GM12872 (cell line): ENCODE data around the gene IPO4.

Source experiments
- TF ChIP-seq, protein P1 (sequence below): IDR thresholded peaks from 3 replicates; pipeline ENCODE4 v1.5.1; 2011; ENCODE audit warnings: low read depth, mild to moderate bottlenecking, low read length, moderate library complexity; ENCODE audit not compliant: insufficient read depth

Gene IPO4

DNA sequence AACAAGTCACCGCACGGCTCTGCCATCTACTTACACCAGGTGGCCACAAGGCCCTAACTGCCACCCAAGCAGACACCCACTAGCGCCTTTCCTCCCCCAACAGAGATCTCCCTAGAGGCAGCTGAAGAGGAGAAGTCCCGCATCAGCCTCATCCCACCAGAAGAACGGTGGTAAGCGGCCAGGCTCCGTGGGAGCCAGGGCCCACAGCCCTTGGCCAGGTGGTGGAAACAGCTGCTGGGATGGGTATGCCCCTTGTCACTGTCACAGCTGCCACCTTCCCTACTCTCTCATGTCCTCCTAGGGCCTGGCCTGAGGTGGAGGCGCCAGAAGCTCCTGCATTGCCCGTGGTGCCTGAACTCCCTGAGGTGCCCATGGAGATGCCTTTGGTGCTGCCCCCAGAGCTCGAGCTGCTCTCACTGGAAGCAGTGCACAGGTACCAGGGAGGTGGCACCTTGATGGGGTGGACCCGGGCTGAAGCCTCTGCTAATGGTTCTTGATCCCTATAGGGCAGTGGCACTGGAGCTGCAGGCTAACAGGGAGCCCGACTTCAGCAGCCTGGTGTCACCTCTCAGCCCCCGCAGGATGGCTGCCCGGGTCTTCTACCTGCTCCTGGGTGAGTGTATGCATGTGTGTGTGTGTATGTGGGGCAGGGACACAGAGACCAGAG, 9.2 kb downstream of the IPO4 start:
- TF ChIP-seq, protein P1, sequence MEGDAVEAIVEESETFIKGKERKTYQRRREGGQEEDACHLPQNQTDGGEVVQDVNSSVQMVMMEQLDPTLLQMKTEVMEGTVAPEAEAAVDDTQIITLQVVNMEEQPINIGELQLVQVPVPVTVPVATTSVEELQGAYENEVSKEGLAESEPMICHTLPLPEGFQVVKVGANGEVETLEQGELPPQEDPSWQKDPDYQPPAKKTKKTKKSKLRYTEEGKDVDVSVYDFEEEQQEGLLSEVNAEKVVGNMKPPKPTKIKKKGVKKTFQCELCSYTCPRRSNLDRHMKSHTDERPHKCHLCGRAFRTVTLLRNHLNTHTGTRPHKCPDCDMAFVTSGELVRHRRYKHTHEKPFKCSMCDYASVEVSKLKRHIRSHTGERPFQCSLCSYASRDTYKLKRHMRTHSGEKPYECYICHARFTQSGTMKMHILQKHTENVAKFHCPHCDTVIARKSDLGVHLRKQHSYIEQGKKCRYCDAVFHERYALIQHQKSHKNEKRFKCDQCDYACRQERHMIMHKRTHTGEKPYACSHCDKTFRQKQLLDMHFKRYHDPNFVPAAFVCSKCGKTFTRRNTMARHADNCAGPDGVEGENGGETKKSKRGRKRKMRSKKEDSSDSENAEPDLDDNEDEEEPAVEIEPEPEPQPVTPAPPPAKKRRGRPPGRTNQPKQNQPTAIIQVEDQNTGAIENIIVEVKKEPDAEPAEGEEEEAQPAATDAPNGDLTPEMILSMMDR, result no peak

DNA sequence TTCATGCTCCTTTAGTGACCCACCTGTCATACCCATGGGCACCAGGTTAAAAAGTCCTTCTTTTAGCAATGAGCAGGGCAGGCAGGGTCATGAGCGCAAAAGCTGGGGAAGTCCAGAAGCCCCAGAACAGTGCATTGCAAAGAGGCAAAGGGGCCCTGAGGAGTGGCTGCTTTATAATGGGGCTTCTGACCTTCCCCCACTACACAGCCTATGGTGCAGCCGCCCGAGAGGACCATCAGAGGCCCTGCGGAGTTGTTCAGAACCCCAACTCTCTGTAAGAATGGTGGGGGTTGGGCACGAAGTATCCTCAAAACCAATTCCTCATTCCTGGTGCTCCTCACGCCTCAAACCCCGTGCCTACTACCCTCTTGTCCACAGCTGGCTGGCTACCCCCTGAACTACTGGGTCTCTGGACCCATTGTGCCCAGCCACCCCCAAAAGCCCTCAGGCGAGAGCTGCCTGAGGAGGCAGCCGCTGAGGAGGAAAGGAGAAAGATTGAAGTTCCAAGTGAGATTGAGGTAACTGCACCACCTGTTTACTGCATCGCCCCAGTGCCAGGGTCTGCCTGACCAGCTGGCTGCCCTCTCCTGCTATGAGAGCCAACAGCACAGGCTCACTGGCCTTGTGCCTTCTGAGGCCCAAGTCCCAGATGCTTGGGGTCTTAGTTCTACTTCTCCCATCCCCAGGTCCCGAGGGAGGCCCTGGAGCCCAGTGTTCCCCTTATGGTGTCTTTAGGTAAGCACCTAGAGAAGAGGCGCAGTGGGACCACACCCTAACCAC, 10.0 kb downstream of the IPO4 start:
- TF ChIP-seq, protein P1, result no peak

DNA sequence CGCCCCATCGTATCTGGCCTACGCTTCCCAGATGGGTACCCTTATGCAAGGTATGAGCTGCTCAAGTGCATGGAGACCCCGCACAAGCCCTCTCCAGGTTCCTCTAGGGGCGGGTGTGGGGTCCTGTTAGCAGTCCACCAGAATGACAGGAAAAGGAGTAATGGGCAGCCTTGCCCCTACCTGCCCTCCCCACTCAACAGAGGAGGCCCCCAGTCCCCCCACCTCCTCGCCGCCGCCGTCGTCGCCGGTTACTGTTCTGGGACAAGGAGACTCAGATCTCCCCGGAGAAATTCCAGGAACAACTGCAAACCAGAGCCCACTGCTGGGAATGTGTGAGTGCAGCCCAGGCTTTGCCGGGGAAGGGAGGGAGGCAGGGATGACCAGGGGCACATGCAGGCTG, 10.7 kb downstream of the IPO4 start:
- TF ChIP-seq, protein P1, result no peak

DNA sequence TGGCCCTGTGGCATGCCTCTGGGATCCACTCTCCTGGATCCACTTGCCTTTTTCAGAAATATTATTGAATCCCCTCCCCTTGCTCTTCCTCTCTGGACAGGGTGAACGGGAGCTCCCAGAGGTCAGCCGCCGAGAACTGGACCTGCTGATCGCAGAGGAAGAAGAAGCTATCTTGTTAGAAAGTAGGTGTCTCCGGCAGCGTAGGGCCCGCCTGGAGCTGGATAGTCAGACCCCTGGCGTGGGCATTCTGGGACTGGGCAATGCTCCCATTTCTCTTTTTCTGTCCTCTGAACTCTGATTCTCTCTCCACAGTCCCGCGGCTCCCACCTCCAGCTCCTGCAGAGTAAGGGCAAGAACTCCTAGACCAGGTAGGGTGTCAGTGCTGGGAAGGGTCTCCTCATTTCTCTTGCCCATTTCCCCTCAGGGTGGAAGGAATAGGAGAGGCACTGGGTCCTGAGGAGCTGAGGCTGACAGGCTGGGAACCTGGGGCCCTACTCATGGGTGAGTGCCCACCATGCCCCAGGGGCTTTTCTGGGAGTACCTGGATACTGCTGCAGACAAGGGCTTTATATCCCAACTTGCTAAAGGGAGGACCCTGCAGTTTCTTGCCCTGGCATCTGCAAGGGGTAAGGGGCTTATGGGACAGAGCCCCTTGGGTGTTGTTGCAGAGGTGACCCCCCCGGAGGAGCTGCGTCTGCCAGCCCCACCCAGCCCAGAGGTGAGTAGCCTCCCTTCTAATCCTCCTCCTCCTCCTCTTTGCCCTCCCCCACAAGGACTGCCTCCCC, 11.4 kb downstream of the IPO4 start:
- TF ChIP-seq, protein P1, result no peak

DNA sequence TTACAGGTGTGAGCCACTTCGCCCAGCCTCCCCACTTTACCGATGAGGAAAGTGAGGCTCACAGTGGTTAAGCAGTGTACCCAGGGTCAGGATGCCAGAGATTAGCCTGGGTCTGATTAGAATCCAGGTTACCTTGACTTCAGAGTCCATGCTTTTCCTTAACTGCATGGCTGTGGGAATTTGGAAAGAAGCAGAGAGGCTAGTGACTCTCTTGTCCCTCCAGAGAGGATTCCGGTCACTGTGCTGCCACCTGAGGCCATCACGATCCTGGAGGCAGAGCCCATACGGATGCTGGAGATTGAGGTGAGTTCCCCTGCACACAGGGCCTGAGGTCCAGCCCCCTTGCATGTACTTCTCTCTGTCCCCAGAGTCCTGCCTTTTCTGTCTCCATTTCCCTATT, 12.0 kb downstream of the IPO4 start:
- TF ChIP-seq, protein P1, result no peak

DNA sequence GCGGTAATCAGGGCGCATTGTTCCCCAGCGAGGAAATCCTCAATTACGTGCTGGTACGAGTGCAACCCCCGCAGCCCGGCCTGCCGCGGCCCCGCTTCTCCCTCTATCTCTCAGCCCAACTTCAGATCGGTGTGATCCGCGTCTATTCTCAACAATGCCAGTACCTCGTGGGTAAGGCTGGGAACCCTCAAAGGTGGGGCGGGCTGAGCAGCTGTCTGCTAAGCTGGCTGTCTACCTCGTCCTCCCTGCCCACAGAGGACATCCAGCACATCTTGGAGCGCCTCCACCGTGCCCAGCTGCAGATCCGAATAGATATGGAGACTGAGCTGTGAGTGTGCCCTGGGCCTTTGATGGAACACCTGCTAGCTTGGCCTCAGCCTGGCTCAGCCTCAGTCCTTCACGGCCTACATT, 15.7 kb downstream of the IPO4 start:
- TF ChIP-seq, protein P1, result no peak

DNA sequence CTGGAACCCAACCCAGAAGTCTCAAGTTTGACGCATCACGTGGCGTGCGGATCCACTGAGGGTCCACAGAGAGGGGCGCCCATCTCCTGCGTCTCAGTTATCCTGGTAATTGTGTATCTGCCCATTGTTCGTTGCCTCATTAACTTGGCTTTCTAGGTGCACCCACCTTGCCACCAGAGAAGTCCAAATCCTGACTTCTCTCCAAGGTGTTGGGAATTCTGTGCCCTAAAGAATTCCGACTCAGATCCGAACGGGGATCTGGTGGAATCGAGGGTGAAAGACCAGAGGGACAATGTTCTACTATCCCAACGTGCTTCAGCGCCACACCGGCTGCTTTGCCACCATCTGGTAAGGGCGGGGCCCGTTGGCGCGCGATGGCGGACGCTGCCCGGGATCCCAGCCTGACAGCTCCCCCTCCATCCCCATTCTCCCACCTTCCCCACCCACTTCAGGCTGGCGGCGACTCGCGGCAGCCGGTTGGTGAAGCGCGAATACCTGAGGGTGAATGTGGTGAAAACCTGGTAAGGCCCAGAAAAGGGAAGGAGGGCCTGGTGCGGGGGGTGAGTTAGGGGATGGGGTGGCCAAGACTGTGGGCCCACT, 16.3 kb downstream of the IPO4 start:
- TF ChIP-seq, protein P1, result no peak
